Activated CD4-positive, alpha-beta T cell treated with anti-CD3 and anti-CD28 coated beads, Interleukin-2, amount 50 U/mL, for 1 hour (primary cell): ENCODE data around the gene CYB5B.

Experiments
- DNase-seq: peaks from one replicate; pipeline ENCODE4 v3.0.0-alpha.2; 2020

Gene CYB5B

GRCh38 chr16:69490707-69491324 lies 66.4 kb downstream of the CYB5B start:
- no peak for DNase-seq

- DNase-seq: peak; percentile 9
Measured at GRCh38 chr16:69494991-69495392, 70.6 kb downstream of the CYB5B start.

- no peak for DNase-seq
Measured at GRCh38 chr16:69495821-69496220, 71.4 kb downstream of the CYB5B start.

- no peak for DNase-seq
Measured at GRCh38 chr16:69496376-69496775, 72.0 kb downstream of the CYB5B start.

GRCh38 chr16:69496896-69497295 lies 72.5 kb downstream of the CYB5B start:
- DNase-seq: no peak

GRCh38 chr16:69497876-69498596 lies 73.6 kb downstream of the CYB5B start:
- no peak for DNase-seq

- no peak for DNase-seq
Measured at GRCh38 chr16:69498926-69499325, 74.5 kb downstream of the CYB5B start.

- DNase-seq: no peak
Measured at GRCh38 chr16:69499541-69500230, 75.3 kb downstream of the CYB5B start.

- DNase-seq: no peak
Measured at GRCh38 chr16:69500496-69500895, 76.1 kb downstream of the CYB5B start.

- no peak for DNase-seq
Measured at GRCh38 chr16:69501956-69502745, 77.7 kb downstream of the CYB5B start.

- DNase-seq: no peak
Measured at GRCh38 chr16:69503244-69503643, 78.8 kb downstream of the CYB5B start.

- no peak for DNase-seq
Measured at GRCh38 chr16:69508033-69508755, 83.8 kb downstream of the CYB5B start.

- DNase-seq: no peak
Measured at GRCh38 chr16:69509125-69509524, 84.7 kb downstream of the CYB5B start.

- no peak for DNase-seq
Measured at GRCh38 chr16:69511651-69512050, 87.2 kb downstream of the CYB5B start.

GRCh38 chr16:69513180-69513966 lies 89.0 kb downstream of the CYB5B start:
- DNase-seq: no peak

- no peak for DNase-seq
Measured at GRCh38 chr16:69514356-69514755, 89.9 kb downstream of the CYB5B start.
